Ureter (tissue), 1 donor: ENCODE results near the gene NUBPL. TPM values are rescaled to one million over a fixed set of nuclear protein-coding genes. Genes with fewer than 3 reads are reported as not detected.
"Not testable (repeated sequence)": the region's sequence is repeated elsewhere in the genome, so short reads cannot be mapped to it uniquely, and the experiment has no call there.

Experiments used
- DNase-seq: peaks from one replicate; pipeline ENCODE4 v3.0.0-alpha.2; 2020; ENCODE audit warnings: low spot score
- total RNA-seq: library from RNA; stranded (reverse); gene quantifications from one replicate; pipeline ENCODE4 v1.2.4, GENCODE V29; 2023
- donor health status: DM: yes; HTN: yes; CAD: no.

NUBPL gene
- total RNA-seq, 1 donor from 2014 or later = 24.9 TPM

- DNase-seq = no peak
Observed at GRCh38 chr14:31745741-31746140, 184.5 kb downstream of the NUBPL start.

DNA sequence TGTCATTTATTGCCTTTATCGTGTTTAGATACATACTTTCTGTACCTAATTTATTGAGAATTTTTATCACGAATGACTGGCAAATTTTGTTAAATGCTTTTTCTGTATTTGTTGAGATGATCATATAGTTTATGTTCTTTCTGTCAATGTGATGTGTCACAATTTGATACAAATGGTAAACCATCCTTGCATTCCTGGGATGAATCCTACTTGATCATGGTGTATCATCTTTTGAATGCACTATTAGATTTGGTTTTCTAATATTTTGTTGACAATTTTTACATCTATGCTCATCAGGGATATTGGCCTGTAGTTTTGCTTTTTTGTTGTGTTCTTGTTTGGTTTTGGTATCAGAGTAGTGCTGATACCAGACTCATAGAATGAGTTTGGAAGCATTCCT is 185.1 kb downstream of the NUBPL start:
- DNase-seq = no peak

- DNase-seq = no peak
Observed at GRCh38 chr14:31749275-31749674, 188.1 kb downstream of the NUBPL start.

DNA sequence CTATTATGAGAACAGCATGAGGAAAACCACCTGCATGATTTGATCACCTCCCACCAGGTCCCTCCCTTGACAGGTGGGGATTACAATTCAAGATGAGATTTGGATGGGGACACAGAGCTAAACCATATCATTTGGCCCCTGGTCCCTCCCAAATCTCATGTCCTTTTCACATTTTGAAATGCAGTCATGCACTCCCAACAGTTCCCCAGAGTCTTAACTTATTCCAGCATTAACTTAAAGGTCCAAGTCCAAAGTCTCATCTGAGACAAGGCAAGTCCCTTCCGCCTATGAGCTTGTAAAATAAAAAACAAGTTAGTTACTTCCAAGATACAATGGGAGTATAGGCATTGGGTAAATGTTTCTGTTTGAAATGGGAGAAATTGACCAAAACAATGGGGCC is 189.8 kb downstream of the NUBPL start:
- DNase-seq = not testable (repeated sequence)

DNA sequence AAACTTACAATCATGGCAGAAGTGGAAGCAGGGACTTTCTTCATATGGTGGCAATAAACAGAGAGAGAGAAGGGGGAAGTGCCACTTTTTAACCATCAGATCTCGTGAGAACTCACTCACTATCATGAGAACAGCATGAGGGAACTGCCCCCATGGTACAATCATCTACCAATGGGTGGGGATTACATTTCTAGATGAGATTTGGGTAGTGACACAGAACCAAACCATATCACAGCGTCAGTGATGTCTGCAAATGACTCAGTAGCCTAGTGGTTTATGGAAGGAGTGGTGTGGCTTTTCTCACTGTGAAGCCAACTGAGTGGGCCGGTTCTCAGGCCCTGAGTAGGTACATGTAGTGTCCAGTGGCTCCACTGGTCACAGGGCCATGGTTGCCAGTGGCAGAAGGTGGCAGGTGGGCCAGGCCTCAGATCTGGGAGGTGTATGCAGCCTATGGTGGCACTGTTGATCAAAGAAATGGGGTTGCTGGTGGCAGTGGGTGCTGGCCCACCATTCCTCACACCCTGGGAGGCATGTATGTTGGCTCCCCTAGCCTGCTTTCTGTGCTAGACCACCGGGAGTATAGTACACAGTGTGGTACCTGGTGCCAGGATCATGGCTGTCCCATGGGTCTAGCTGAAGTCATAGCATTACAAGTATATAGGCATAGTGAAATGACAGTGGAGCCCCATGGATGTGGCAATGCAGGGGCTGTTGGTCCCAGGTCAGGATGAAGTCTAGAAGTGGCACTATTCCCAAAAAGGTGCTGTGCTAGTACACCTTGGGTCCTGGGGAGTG is 191.9 kb downstream of the NUBPL start:
- no peak for DNase-seq

GRCh38 chr14:31758941-31759340 is 197.7 kb downstream of the NUBPL start:
- no peak for DNase-seq

DNA sequence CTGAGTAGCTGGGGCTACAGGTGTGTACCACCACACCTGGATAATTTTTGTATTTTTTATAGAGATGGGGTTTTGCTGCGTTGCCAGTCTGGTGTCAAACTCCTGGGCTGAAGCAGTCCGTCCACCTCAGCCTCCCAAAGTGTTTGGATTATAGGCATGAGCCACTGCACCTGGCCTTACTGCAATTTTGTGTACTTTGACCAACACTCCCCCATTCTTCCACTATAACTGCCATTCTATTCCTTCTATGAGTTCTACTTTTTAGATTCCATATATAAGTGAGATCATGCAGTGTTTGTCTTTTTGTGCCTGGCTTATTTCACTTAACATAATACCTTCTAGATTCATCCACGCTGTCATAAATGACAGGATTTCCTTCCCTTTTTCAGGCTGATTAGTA is 199.1 kb downstream of the NUBPL start:
- no peak for DNase-seq

DNA sequence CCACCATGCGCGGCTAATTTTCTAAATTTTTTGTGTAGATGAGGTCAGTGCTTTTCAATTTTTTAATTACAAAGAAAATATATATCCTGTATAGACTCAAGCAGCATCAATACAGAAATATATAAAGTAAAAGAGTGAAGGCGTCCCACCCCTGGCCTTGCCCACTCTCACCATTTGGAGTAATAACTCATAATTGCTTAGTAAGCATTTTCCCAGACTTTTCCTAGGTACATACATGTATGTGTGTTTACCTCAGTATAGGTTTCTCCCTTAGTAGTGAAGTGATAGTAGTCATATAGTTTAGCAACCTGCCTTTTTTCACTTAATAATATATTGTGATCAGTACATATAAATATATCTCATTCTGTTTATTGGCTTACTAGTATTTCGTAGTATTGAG is 200.1 kb downstream of the NUBPL start:
- no peak for DNase-seq

- DNase-seq = no peak
Observed at GRCh38 chr14:31763041-31763440, 201.8 kb downstream of the NUBPL start.

DNA sequence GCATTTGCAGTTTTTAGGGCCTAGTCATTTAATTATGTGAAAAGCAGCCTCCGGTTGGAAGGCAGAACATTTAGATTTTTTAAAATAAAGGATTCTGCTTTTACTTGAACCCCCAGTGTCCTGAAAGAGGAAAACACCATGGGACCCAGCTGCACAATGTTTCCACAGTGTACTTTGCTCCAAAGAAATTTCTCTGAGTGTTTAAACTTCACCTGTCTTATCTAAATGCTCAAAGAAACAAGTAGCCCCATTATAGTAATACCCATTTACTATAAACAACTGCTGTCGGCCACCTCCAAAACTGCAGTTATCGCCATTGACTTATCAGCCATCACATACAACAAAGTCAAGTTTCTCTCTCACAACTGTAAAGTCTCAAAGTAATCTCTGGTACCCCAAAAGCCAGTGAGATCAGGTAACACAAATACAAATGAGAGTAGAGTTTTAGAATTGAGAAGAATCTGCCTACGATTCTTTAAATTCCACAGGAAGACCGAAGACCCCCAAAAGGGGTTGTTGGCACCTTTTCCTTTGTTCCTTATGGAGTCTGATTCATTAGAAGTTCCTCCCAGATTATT is 205.2 kb downstream of the NUBPL start:
- no peak for DNase-seq

GRCh38 chr14:31768355-31768754 is 207.2 kb downstream of the NUBPL start:
- no peak for DNase-seq

DNA sequence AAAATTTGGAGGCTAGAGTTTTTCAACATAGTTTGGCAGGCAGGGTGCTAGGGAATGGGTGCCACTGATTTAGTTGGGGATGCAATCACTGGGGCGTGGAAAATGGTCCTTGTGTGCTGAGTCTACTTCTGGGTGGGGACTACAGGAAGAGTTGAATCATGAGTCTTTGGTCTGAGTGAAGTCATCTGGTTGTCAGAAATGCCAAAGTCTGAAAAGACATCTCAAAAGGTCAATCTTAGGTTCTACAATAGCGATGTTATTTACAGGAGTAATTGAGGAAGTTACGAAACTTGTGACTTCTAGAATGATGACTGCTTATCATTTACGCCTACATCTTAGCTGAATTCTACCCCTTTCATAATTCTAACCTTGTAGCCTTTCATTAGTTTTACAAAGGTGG is 209.1 kb downstream of the NUBPL start:
- DNase-seq = no peak

GRCh38 chr14:31774567-31774966 is 213.4 kb downstream of the NUBPL start:
- no peak for DNase-seq

- no peak for DNase-seq
Observed at GRCh38 chr14:31777312-31777711, 216.1 kb downstream of the NUBPL start.

- DNase-seq = no peak
Observed at GRCh38 chr14:31781578-31781977, 220.4 kb downstream of the NUBPL start.

GRCh38 chr14:31785574-31785973 is 224.4 kb downstream of the NUBPL start:
- DNase-seq = no peak

GRCh38 chr14:31787377-31787776 is 226.2 kb downstream of the NUBPL start:
- no peak for DNase-seq

GRCh38 chr14:31788340-31788739 is 227.1 kb downstream of the NUBPL start:
- DNase-seq = no peak

- no peak for DNase-seq
Observed at GRCh38 chr14:31792726-31793125, 231.5 kb downstream of the NUBPL start.

- DNase-seq = not testable (repeated sequence)
Observed at GRCh38 chr14:31797946-31798345, 236.7 kb downstream of the NUBPL start.

- DNase-seq = no peak
Observed at GRCh38 chr14:31802838-31803237, 241.6 kb downstream of the NUBPL start.

DNA sequence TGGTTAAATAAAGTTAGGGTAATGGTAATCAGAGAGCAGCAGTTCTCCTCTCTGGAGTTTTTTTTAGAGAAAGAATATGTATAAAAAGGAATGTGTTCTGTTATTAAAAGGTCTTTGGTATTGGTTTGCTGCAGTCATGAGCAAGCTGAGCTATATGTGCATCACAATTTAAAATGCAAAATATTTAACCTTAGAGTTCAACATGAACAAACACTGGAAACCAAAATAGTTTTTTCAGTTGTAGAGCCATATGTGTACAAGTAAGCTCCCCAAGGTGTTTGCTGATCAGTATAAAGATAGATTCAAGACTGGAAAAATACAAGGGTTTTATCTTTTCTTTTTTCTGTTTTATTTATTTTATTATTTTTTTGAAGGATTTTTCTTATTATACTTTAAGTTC is 245.0 kb downstream of the NUBPL start:
- no peak for DNase-seq
